Subcutaneous adipose tissue (tissue), 4 donors: ENCODE data around the gene PTOV1. TPM values are rescaled to one million over a fixed set of nuclear protein-coding genes. Genes with fewer than 3 reads are reported as not detected.

ENCODE experiments used
- CTCF ChIP-seq: fragments of 450-650 bp; IDR thresholded peaks from one replicate; pipeline ENCODE4 v1.5.1; 2016; ENCODE audit warnings: low read depth, mild to moderate bottlenecking, control low read depth, antibody characterized with exemption, moderate library complexity
- small RNA-seq: library from RNA; depleted of rRNA; stranded (forward); fragments of <200 nt; gene quantifications from one replicate; pipeline ENCODE3, GENCODE V24; 2016
- total RNA-seq, 4 donors: library from RNA; depleted of rRNA; stranded (reverse); fragments of >200 nt; gene quantifications; one replicate each; pipeline ENCODE4 v1.1.0, GENCODE V29; 2016

Gene PTOV1
- total RNA-seq, 4 donors from 2014 or later = 39.3 to 65.9 (median 44.2) TPM

GRCh38 chr19:49908480-49909420 lies 57.8 kb downstream of the PTOV1 start:
- no peak for TF ChIP-seq CTCF

GRCh38 chr19:49910179-49910578 lies 59.2 kb downstream of the PTOV1 start:
- no peak for TF ChIP-seq CTCF

Small RNA genes within 50 kb of the gene (small RNA-seq; reads per million reads assigned to genes)
- not detected for gene MIR4749

Other genes with a start within 250 kb of the PTOV1 start
- 100 to 1,000 TPM in 2 of 4 donors, 10 to 100 TPM in 2; 62.9 to 113 (median 101) TPM for gene RRAS, start 211.0 kb upstream of the PTOV1 start, total RNA-seq
- 10 to 100 TPM in 3 of 4 donors, 1 to 10 TPM in 1; 8.8 to 33.3 (median 11.3) TPM for gene SCAF1, start 208.9 kb upstream of the PTOV1 start, total RNA-seq
- gene IRF3, start 185.3 kb upstream of the PTOV1 start, total RNA-seq = 10 to 100 TPM; 21.8 to 66.5 (median 39.0) TPM
- 1 to 10 TPM; 2.1 to 7.9 (median 3.3) TPM for gene BCL2L12, start 185.2 kb upstream of the PTOV1 start, total RNA-seq
- gene PRMT1, start 173.9 kb upstream of the PTOV1 start, total RNA-seq = 100 to 1,000 TPM in 1 of 4 donors, 10 to 100 TPM in 3; 63.8 to 104 (median 78.2) TPM
- gene ADM5, start 161.6 kb upstream of the PTOV1 start, total RNA-seq = 1 to 10 TPM in 3 of 4 donors, not detected in 1; 1.0 to 2.6 (median 2.1) TPM
- gene CPT1C, start 160.0 kb upstream of the PTOV1 start, total RNA-seq = 1 to 10 TPM in 1 of 4 donors, under 1 TPM in 2, not detected in 1; 0.38 to 2.6 (median 0.85) TPM
- gene TSKS, start 87.9 kb upstream of the PTOV1 start, total RNA-seq = 1 to 10 TPM in 1 of 4 donors, under 1 TPM in 3; 0.49 to 2.8 (median 0.59) TPM
- gene AP2A1, start 84.2 kb upstream of the PTOV1 start, total RNA-seq = 100 to 1,000 TPM in 1 of 4 donors, 10 to 100 TPM in 3; 48.9 to 112 (median 57.9) TPM
- 10 to 100 TPM in 3 of 4 donors, 1 to 10 TPM in 1; 6.7 to 18.6 (median 13.3) TPM for gene FUZ, start 37.9 kb upstream of the PTOV1 start, total RNA-seq
- 10 to 100 TPM; 15.2 to 30.5 (median 16.4) TPM for gene MED25, start 32.9 kb upstream of the PTOV1 start, total RNA-seq
- 10 to 100 TPM; 25.9 to 48.0 (median 38.7) TPM for gene PNKP, start 16.4 kb downstream of the PTOV1 start, total RNA-seq
- gene AKT1S1, start 26.2 kb downstream of the PTOV1 start, total RNA-seq = 10 to 100 TPM in 2 of 4 donors, 1 to 10 TPM in 2; 5.5 to 20.3 (median 9.1) TPM
- gene TBC1D17, start 26.5 kb downstream of the PTOV1 start, total RNA-seq = 10 to 100 TPM; 19.2 to 60.8 (median 29.1) TPM
- 1 to 10 TPM in 1 of 4 donors, under 1 TPM in 1, not detected in 2; 0.22 to 9.3 TPM for gene IL4I1, start 45.7 kb downstream of the PTOV1 start, total RNA-seq
- 10 to 100 TPM; 10.9 to 41.6 (median 17.6) TPM for gene ATF5, start 78.0 kb downstream of the PTOV1 start, total RNA-seq
- 10 to 100 TPM; 25.8 to 29.2 (median 27.6) TPM for gene NUP62, start 78.3 kb downstream of the PTOV1 start, total RNA-seq
- gene SIGLEC11, start 110.0 kb downstream of the PTOV1 start, total RNA-seq = 1 to 10 TPM in 3 of 4 donors, under 1 TPM in 1; 0.65 to 6.6 (median 2.7) TPM
- gene VRK3, start 174.2 kb downstream of the PTOV1 start, total RNA-seq = 10 to 100 TPM; 16.5 to 29.8 (median 26.8) TPM
- gene ZNF473, start 174.8 kb downstream of the PTOV1 start, total RNA-seq = 10 to 100 TPM in 2 of 4 donors, 1 to 10 TPM in 2; 8.0 to 12.4 (median 9.5) TPM